Measurements from ENCODE around the gene KCNJ12.
"Not testable (repeated sequence)": the region's sequence is repeated elsewhere in the genome, so short reads cannot be mapped to it uniquely, and the experiment has no call there.

KCNJ12 gene

GRCh38 chr17:21387616-21388015, 11.5 kb downstream of the KCNJ12 start:
- DNase-seq (ENCODE audit: low read depth in 2 of 2) = no peak

- no peak for DNase-seq (ENCODE audit: low read depth in 2 of 2)
Measured at GRCh38 chr17:21388066-21388465, 11.9 kb downstream of the KCNJ12 start.

- no peak for DNase-seq (ENCODE audit: low read depth in 2 of 2)
Measured at GRCh38 chr17:21388944-21389343, 12.8 kb downstream of the KCNJ12 start.

- no peak for DNase-seq (ENCODE audit: low read depth in 2 of 2)
Measured at GRCh38 chr17:21389394-21389793, 13.2 kb downstream of the KCNJ12 start.

- DNase-seq (ENCODE audit: low read depth in 2 of 2) = no peak
Measured at GRCh38 chr17:21390294-21390693, 14.1 kb downstream of the KCNJ12 start.

GRCh38 chr17:21392266-21392665, 16.1 kb downstream of the KCNJ12 start:
- DNase-seq (ENCODE audit: low read depth in 2 of 2) = no peak

GRCh38 chr17:21394265-21394664, 18.1 kb downstream of the KCNJ12 start:
- DNase-seq (ENCODE audit: low read depth in 2 of 2) = no peak

- DNase-seq (ENCODE audit: low read depth in 2 of 2) = no peak
Measured at GRCh38 chr17:21395764-21396163, 19.6 kb downstream of the KCNJ12 start.

- DNase-seq (ENCODE audit: low read depth in 2 of 2) = no peak
Measured at GRCh38 chr17:21396237-21396636, 20.1 kb downstream of the KCNJ12 start.

GRCh38 chr17:21397341-21398190, 21.4 kb downstream of the KCNJ12 start:
- no peak for DNase-seq (ENCODE audit: low read depth in 2 of 2)

GRCh38 chr17:21399474-21400186, 23.5 kb downstream of the KCNJ12 start:
- DNase-seq (ENCODE audit: low read depth in 2 of 2) = no peak

GRCh38 chr17:21400187-21400569, 24.0 kb downstream of the KCNJ12 start:
- DNase-seq (ENCODE audit: low read depth in 2 of 2) = not testable (repeated sequence)

- DNase-seq (ENCODE audit: low read depth in 2 of 2) = no peak
Measured at GRCh38 chr17:21400816-21401593, 24.8 kb downstream of the KCNJ12 start.

GRCh38 chr17:21402166-21402571, 26.0 kb downstream of the KCNJ12 start:
- DNase-seq (ENCODE audit: low read depth in 2 of 2) = not testable (repeated sequence)

- DNase-seq (ENCODE audit: low read depth in 2 of 2) = not testable (repeated sequence)
Measured at GRCh38 chr17:21402926-21403325, 26.8 kb downstream of the KCNJ12 start.

- DNase-seq (ENCODE audit: low read depth in 2 of 2) = not testable (repeated sequence)
Measured at GRCh38 chr17:21404106-21404505, 27.9 kb downstream of the KCNJ12 start.

GRCh38 chr17:21404539-21404938, 28.4 kb downstream of the KCNJ12 start:
- not testable (repeated sequence) for DNase-seq (ENCODE audit: low read depth in 2 of 2)

- not testable (repeated sequence) for DNase-seq (ENCODE audit: low read depth in 2 of 2)
Measured at GRCh38 chr17:21404956-21405731, 29.0 kb downstream of the KCNJ12 start.

GRCh38 chr17:21405904-21406400, 29.8 kb downstream of the KCNJ12 start:
- DNase-seq (ENCODE audit: low read depth in 2 of 2) = not testable (repeated sequence)

- DNase-seq (ENCODE audit: low read depth in 2 of 2) = not testable (repeated sequence)
Measured at GRCh38 chr17:21406616-21407404, 30.7 kb downstream of the KCNJ12 start.

Data from stimulated activated CD4-positive, alpha-beta T cell treated with anti-CD3 and anti-CD28 coated beads, Interleukin-12 subunit alpha, Interleukin-12 subunit beta, amount 100 ng/mL, for 24 hours (primary cell).